DND-41 (cell line): ENCODE data around the gene PEPD.

Experiments
- ATAC-seq: fragments of 200-7000 bp; cut with Tn5 transposase; 3 replicates; pipeline ENCODE4 v1.9.1; 2021; ENCODE audit warnings: low read depth; ENCODE audit not compliant: insufficient read depth
- DNase-seq: peaks from one replicate; pipeline ENCODE4 v3.0.0-alpha.2; 2020
- H2AFZ ChIP-seq: 2 replicates; pipeline ENCODE4 v1.6.0; 2012; ENCODE audit warnings: low read depth, low read length
- H3K27ac ChIP-seq: 2 replicates; pipeline ENCODE4 v1.5.1; 2012; ENCODE audit warnings: low read length, inconsistent platforms
- H3K27me3 ChIP-seq: fragments of 200-600 bp; sonication (generic); 2 replicates; pipeline ENCODE4 v1.6.0; 2012; ENCODE audit warnings: low read length, mild to moderate bottlenecking, inconsistent platforms; ENCODE audit not compliant: insufficient read depth, poor library complexity
- H3K36me3 ChIP-seq: 2 replicates; pipeline ENCODE4 v1.5.1; 2012; ENCODE audit warnings: low read length, inconsistent platforms; ENCODE audit not compliant: insufficient read depth
- H3K4me1 ChIP-seq: 2 replicates; pipeline ENCODE4 v1.5.1; 2012; ENCODE audit warnings: mild to moderate bottlenecking, low read length; ENCODE audit not compliant: insufficient read depth
- H3K4me2 ChIP-seq: 2 replicates; pipeline ENCODE4 v1.6.0; 2012; ENCODE audit warnings: mild to moderate bottlenecking, moderate library complexity, low read length, inconsistent platforms; ENCODE audit not compliant: insufficient read depth
- H3K4me3 ChIP-seq, 2 experiments: fragments of 200-600 bp in 1 of 2; shearing (Covaris generic) in 1 of 2; 2 replicates each; pipeline ENCODE4 v1.5.1; 2012 to 2016; ENCODE audit warnings: inconsistent platforms in 2 of 2, low read length in 2 of 2, mild to moderate bottlenecking in 2 of 2, low read depth in 1 of 2, moderate library complexity in 1 of 2
- H3K79me2 ChIP-seq: 2 replicates; pipeline ENCODE4 v1.6.0; 2012; ENCODE audit warnings: low read length, inconsistent platforms; ENCODE audit not compliant: insufficient read depth
- H3K9ac ChIP-seq: 2 replicates; pipeline ENCODE4 v1.6.0; 2012; ENCODE audit warnings: low read depth, mild to moderate bottlenecking, inconsistent platforms, low read length, moderate library complexity
- H3K9me3 ChIP-seq: 2 replicates; pipeline ENCODE4 v1.5.1; 2012; ENCODE audit warnings: low read length, moderate library complexity, mild to moderate bottlenecking, inconsistent platforms; ENCODE audit not compliant: insufficient read depth, severe bottlenecking
- H4K20me1 ChIP-seq: 2 replicates; pipeline ENCODE4 v1.6.0; 2012; ENCODE audit warnings: low read length; ENCODE audit not compliant: insufficient read depth
- CTCF ChIP-seq: IDR thresholded peaks from 2 replicates; pipeline ENCODE4 v1.5.1; 2012; ENCODE audit warnings: borderline replicate concordance, low read length, moderate library complexity, mild to moderate bottlenecking; ENCODE audit not compliant: poor library complexity, severe bottlenecking; ENCODE audit errors: extremely low read depth
- EZH2 ChIP-seq: IDR thresholded peaks from 3 replicates; pipeline ENCODE4 v1.6.1; 2012; ENCODE audit warnings: borderline replicate concordance, low read depth, mild to moderate bottlenecking, moderate library complexity, low read length, inconsistent platforms; ENCODE audit not compliant: severe bottlenecking

PEPD gene

GRCh38 chr19:33524024-33524664, 2.6 kb upstream of the PEPD start:
- Histone ChIP-seq H3K9ac (no peak overlapping the region), H3K4me1 (peaks cover 25% of the 10 kb centered on the region), H2AFZ (no peak overlapping the region), H3K27ac (no peak overlapping the region), H3K9me3 (no peaks in the 10 kb centered on the region), H3K79me2 (peaks cover 8% of the 10 kb centered on the region), H4K20me1 (no peaks in the 10 kb centered on the region), H3K4me3 (no peak overlapping the region), H3K4me2 (no peak overlapping the region), H3K27me3 (no peaks in the 10 kb centered on the region), H3K36me3 (no peaks in the 10 kb centered on the region)
- TF ChIP-seq CTCF = no peak
- TF ChIP-seq EZH2 = no peak
- DNase-seq = no peak
- ATAC-seq = no peak

- no peak overlapping the region for H3K27ac ChIP-seq
- DNase-seq (no peak), ATAC-seq (no peak)
- H3K4me2 ChIP-seq = no peak overlapping the region
- TF ChIP-seq CTCF (no peak), EZH2 (no peak)
- H3K4me3 ChIP-seq = no peak overlapping the region
- H3K4me1 ChIP-seq = peaks cover 25% of the 10 kb centered on the region
- H2AFZ ChIP-seq = no peak overlapping the region
- no peaks in the 10 kb centered on the region for H3K36me3 ChIP-seq
- H3K27me3 ChIP-seq = no peaks in the 10 kb centered on the region
- no peaks in the 10 kb centered on the region for H3K9me3 ChIP-seq
- H3K9ac ChIP-seq = no peak overlapping the region
- peaks cover 8% of the 10 kb centered on the region for H3K79me2 ChIP-seq
- no peaks in the 10 kb centered on the region for H4K20me1 ChIP-seq
These were observed 1.6 kb upstream of the PEPD start for GRCh38 chr19:33523167-33523566.

GRCh38 chr19:33522371-33522662, 726 bp upstream of the PEPD start:
- Histone ChIP-seq H3K36me3 (no peaks in the 10 kb centered on the region), H2AFZ (peak overlapping the region; percentile 87), H3K4me2 (peak overlapping the region; percentile 100), H3K79me2 (peaks cover 8% of the 10 kb centered on the region), H3K4me1 (peaks cover 25% of the 10 kb centered on the region), H3K27me3 (no peaks in the 10 kb centered on the region), H3K9me3 (no peaks in the 10 kb centered on the region), H4K20me1 (no peaks in the 10 kb centered on the region), H3K9ac (peak overlapping the region; percentile 73), H3K27ac (no peak overlapping the region; the same call in 1 of the 2 replicates), H3K4me3 (peak overlapping the region; percentile 48 to 99; a peak in 3 of 4 replicates)
- peak; percentile 10 for DNase-seq
- TF ChIP-seq CTCF = no peak
- no peak for TF ChIP-seq EZH2
- no peak for ATAC-seq
